ENCODE data around the gene PAPPA.

- TF ChIP-seq, protein P1, sequence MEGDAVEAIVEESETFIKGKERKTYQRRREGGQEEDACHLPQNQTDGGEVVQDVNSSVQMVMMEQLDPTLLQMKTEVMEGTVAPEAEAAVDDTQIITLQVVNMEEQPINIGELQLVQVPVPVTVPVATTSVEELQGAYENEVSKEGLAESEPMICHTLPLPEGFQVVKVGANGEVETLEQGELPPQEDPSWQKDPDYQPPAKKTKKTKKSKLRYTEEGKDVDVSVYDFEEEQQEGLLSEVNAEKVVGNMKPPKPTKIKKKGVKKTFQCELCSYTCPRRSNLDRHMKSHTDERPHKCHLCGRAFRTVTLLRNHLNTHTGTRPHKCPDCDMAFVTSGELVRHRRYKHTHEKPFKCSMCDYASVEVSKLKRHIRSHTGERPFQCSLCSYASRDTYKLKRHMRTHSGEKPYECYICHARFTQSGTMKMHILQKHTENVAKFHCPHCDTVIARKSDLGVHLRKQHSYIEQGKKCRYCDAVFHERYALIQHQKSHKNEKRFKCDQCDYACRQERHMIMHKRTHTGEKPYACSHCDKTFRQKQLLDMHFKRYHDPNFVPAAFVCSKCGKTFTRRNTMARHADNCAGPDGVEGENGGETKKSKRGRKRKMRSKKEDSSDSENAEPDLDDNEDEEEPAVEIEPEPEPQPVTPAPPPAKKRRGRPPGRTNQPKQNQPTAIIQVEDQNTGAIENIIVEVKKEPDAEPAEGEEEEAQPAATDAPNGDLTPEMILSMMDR (IDR thresholded peaks at IDR 0.05; ENCODE audit: insufficient read depth, low read depth, low read length) = no peak
- TF ChIP-seq EZH2 (IDR thresholded peaks at IDR 0.05; ENCODE audit: insufficient read depth, low read length) = no peak
Measured at GRCh38 chr9:116250891-116251290, 97.3 kb downstream of the PAPPA start.
